Measurements from ENCODE around the gene MLH1. TPM values are rescaled to one million over a fixed set of nuclear protein-coding genes. Genes with fewer than 3 reads are reported as not detected.
A peak's percentile ranks its signal among the peaks of the same experiment; 100 is the strongest.

Gene MLH1
- total RNA-seq, 1 experiment from 2014 or later = 50.6 TPM

- intact Hi-C loops (cut with micrococcal nuclease; ENCODE audit: unreplicated experiment) = loop anchor here (5.0 kb wide), 2 partner anchors 54 to 119 kb away; no protein-coding TSS in a partner anchor
- H3K9me3 ChIP-seq (ENCODE audit: low read depth, low read length, poor library complexity, severe bottlenecking) = no peaks in the 10 kb centered on the region
- BruUV-seq (replicated peaks) = no TSS peak
- H3K27me3 ChIP-seq (replicated peaks; ENCODE audit: insufficient read depth, low read depth, low read length, poor library complexity) = no peaks in the 10 kb centered on the region
- ChIA-PET POLR2A (ENCODE audit: low non-redundant PET) (no interaction called here), CTCF (no interaction called here)
- H3K27ac ChIP-seq (ENCODE audit: low read depth, low read length, poor library complexity, severe bottlenecking) = no peak overlapping the region
- no peak for DNase-seq (ENCODE audit: low spot score)
- no peak for TF ChIP-seq EZH2 (IDR thresholded peaks at IDR 0.05; ENCODE audit: borderline replicate concordance, low read depth, low read length, poor library complexity, severe bottlenecking)
- no peak for TF ChIP-seq CTCF (conservative IDR thresholded peaks at IDR 0.05; ENCODE audit: low read depth, low read length)
- H3K4me3 ChIP-seq (ENCODE audit: low read depth, low read length, poor library complexity, severe bottlenecking) = no peak overlapping the region
- no peaks in the 10 kb centered on the region for H3K36me3 ChIP-seq (ENCODE audit: insufficient read depth, low read length, poor library complexity, severe bottlenecking)
- H3K4me1 ChIP-seq (ENCODE audit: insufficient read depth, low read length, poor library complexity, severe bottlenecking) = peaks cover 21% of the 10 kb centered on the region
These were observed 37.2 kb upstream of the MLH1 start for GRCh38 chr3:36956155-36956554.

DNA sequence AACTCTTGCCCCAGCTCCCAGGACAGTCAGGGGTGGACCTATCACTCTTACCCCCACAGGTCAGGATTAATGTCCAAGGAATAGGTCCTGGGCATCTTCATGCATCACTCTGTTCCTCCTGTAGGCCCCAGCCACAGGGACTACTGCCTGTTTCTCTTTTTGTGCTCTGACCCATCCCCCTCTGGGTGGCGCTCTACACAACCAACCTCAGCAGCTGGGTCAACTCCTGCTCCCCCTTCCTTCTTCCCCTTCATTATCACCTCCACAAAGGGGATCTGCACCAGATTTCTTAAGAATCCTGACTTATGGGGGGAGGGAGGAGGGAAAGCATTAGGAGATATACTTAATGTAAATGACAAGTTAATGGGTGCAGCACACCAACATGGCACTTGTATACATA, 36.3 kb upstream of the MLH1 start:
- no peak for DNase-seq (ENCODE audit: low spot score)
- no peak for TF ChIP-seq EZH2 (IDR thresholded peaks at IDR 0.05; ENCODE audit: borderline replicate concordance, low read depth, low read length, poor library complexity, severe bottlenecking)
- TF ChIP-seq CTCF (conservative IDR thresholded peaks at IDR 0.05; ENCODE audit: low read depth, low read length) = peak; percentile 48
- ChIA-PET CTCF (interaction anchor here (0.6 kb wide), 2 partner anchors 74 to 259 kb away, joined by 3 read pairs; no protein-coding TSS in a partner anchor), POLR2A (ENCODE audit: low non-redundant PET) (no interaction called here)
- Histone ChIP-seq H3K4me3 (ENCODE audit: low read depth, low read length, poor library complexity, severe bottlenecking) (no peak overlapping the region), H3K9me3 (ENCODE audit: low read depth, low read length, poor library complexity, severe bottlenecking) (no peaks in the 10 kb centered on the region), H3K4me1 (ENCODE audit: insufficient read depth, low read length, poor library complexity, severe bottlenecking) (peaks cover 21% of the 10 kb centered on the region), H3K27ac (ENCODE audit: low read depth, low read length, poor library complexity, severe bottlenecking) (no peak overlapping the region), H3K36me3 (ENCODE audit: insufficient read depth, low read length, poor library complexity, severe bottlenecking) (no peaks in the 10 kb centered on the region), H3K27me3 (replicated peaks; ENCODE audit: insufficient read depth, low read depth, low read length, poor library complexity) (no peaks in the 10 kb centered on the region)
- BruUV-seq (replicated peaks) = no TSS peak
- intact Hi-C loops (cut with micrococcal nuclease; ENCODE audit: unreplicated experiment) = loop anchor here (5.0 kb wide), 2 partner anchors 55 to 120 kb away; no protein-coding TSS in a partner anchor

DNA sequence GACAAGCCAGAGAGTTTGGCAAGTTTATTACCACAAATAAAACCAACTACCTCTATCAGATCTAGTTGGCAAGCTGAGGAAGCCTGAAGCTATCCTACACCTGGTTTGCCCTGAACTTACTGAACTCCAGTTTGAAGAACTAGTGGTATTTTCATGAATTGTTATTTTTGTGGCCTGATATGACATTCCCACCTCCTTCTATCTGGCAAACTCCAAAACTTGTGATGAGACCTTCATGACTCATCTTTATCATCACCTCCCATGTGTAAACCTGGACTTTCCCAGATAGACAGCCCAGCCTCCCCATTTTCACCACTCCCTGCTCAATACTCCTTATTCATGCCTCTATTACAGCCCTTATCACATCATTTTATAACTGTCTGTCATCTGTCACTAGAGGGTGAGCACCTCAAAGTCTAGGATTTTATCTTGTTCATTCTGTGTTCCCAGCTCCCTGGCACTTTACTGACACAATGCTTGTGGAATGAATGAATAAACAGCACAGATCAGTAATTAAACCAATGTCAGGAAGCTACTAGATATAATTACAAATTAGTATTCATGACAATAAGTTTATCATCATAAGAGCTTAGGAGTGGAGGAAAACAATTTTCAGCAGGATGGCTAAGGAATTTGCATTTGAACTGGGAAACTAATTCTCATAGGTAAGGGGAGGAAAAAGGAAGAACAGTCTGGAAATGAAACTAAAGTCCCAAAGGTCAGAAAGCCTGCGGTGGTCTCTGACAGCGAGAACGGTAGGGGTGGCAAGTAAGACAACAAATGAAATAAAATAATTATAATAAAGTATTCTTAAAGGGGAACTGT, 35.2 kb upstream of the MLH1 start:
- DNase-seq (ENCODE audit: low spot score) = no peak
- CTCF ChIA-PET = interaction anchor here (0.5 to 1.5 kb wide), 14 partner anchors 12 to 993 kb away, joined by 3 to 18 read pairs (median 4); partner anchors contain the start of genes EPM2AIP1, MLH1 and TRANK1
- no peak for TF ChIP-seq EZH2 (IDR thresholded peaks at IDR 0.05; ENCODE audit: borderline replicate concordance, low read depth, low read length, poor library complexity, severe bottlenecking)
- no peak for TF ChIP-seq CTCF (conservative IDR thresholded peaks at IDR 0.05; ENCODE audit: low read depth, low read length)
- no TSS peak for BruUV-seq (replicated peaks)
- Histone ChIP-seq H3K27me3 (replicated peaks; ENCODE audit: insufficient read depth, low read depth, low read length, poor library complexity) (no peaks in the 10 kb centered on the region), H3K4me3 (ENCODE audit: low read depth, low read length, poor library complexity, severe bottlenecking) (no peak overlapping the region), H3K27ac (ENCODE audit: low read depth, low read length, poor library complexity, severe bottlenecking) (no peak overlapping the region), H3K4me1 (ENCODE audit: insufficient read depth, low read length, poor library complexity, severe bottlenecking) (peaks cover 21% of the 10 kb centered on the region), H3K36me3 (ENCODE audit: insufficient read depth, low read length, poor library complexity, severe bottlenecking) (no peaks in the 10 kb centered on the region), H3K9me3 (ENCODE audit: low read depth, low read length, poor library complexity, severe bottlenecking) (no peaks in the 10 kb centered on the region)
- POLR2A ChIA-PET (ENCODE audit: low non-redundant PET) = interaction anchor here (0.6 to 0.7 kb wide), 2 partner anchors 20 to 66 kb away, joined by 3 to 7 read pairs; no protein-coding TSS in a partner anchor
- intact Hi-C loops (cut with micrococcal nuclease; ENCODE audit: unreplicated experiment) = loop anchor here (2.0 to 5.0 kb wide), 4 partner anchors 56 to 229 kb away; no protein-coding TSS in a partner anchor
